ENCODE data around the gene NDRG3. TPM values are rescaled to one million over a fixed set of nuclear protein-coding genes. Genes with fewer than 3 reads are reported as not detected.

Gene NDRG3
- total RNA-seq, 1 experiment from 2014 or later: 23.6 TPM

DNA sequence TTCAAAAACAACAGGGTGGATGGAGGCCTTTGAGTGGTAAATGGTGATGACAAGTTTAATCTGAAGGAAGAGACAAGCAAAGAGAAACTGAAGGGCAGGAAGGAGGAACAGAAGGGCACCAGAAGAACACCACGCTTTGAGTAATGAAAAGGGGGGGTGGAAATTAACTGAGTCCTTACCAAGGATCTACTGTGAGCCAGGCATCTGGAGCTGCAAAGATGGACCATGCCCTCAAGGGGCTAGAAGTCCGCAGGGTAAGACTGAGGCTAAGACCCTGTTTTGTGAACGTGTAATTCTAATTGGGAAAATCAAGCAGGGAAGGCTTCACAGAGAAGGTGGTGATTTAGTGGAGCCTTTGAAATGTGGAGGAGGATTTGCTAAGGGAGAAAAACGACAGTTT, 1.6 kb downstream of the NDRG3 start:
- H4K8ac ChIP-seq (replicated peaks; ENCODE audit: insufficient read length, low read depth, low read length): no peak overlapping the region
- H4K20me1 ChIP-seq (ENCODE audit: control insufficient read depth, insufficient read depth, insufficient read length): no peaks in the 10 kb centered on the region
- DNase-seq: no peak
- H3K9me3 ChIP-seq (ENCODE audit: control insufficient read depth, low read depth, low read length): no peaks in the 10 kb centered on the region
- Mint-ChIP-seq H3K9me3 (no peaks in the 10 kb centered on the region), H3K4me3 (peak overlapping the region; percentile 27 to 71), H3K4me1 (peaks cover 17 to 18% of the 10 kb centered on the region in 2 experiments), H3K36me3 (ENCODE audit: insufficient read depth in 1 of 3, low read depth in 3 of 3) (no peaks in the 10 kb centered on the region), H3K27ac (peak overlapping the region in 1 of 3 experiments; percentile 31; a peak in 1 of 7 replicates), H3K27me3 (ENCODE audit: low read depth) (no peaks in the 10 kb centered on the region; the same call in 1 of the 2 replicates)
- no peak overlapping the region for H3T11ph ChIP-seq (ENCODE audit: low read length)
- H3K27ac ChIP-seq (ENCODE audit: insufficient read length, low read depth, low read length): no peak overlapping the region
- peak overlapping the region; percentile 45 for H3K9ac ChIP-seq (ENCODE audit: extremely low read depth, insufficient read length, low read length)
- peak overlapping the region; percentile 66 for H3K4me2 ChIP-seq (ENCODE audit: insufficient read depth, insufficient read length, low read length)
- H2BK15ac ChIP-seq (ENCODE audit: low read depth, low read length): no peak overlapping the region
- H2BK120ac ChIP-seq (ENCODE audit: low read depth, low read length, poor library complexity, severe bottlenecking): no peak overlapping the region
- no peak overlapping the region for H3K14ac ChIP-seq (ENCODE audit: insufficient read depth, low read length)
- no peak overlapping the region for H4K91ac ChIP-seq (ENCODE audit: insufficient read length, low read depth, low read length)
- no peak overlapping the region for H3K23ac ChIP-seq (ENCODE audit: insufficient read length, low read depth, low read length)
- H2AFZ ChIP-seq (ENCODE audit: low read length): no peak overlapping the region
- no peak overlapping the region for H3K18ac ChIP-seq (ENCODE audit: insufficient read length, low read depth, low read length)
- H2BK5ac ChIP-seq (ENCODE audit: insufficient read length, low read length): no peak overlapping the region
- no peaks in the 10 kb centered on the region for H3K27me3 ChIP-seq (ENCODE audit: insufficient read depth, low read length)
- 0 out of 2 replicates have a peak, but pooled peaks cover 2% of the 10 kb centered on the region for H3K79me2 ChIP-seq (ENCODE audit: insufficient read depth, low read length)
- no peak overlapping the region for H2BK20ac ChIP-seq (ENCODE audit: low read depth, low read length, poor library complexity, severe bottlenecking)
- TF ChIP-seq, protein P1, sequence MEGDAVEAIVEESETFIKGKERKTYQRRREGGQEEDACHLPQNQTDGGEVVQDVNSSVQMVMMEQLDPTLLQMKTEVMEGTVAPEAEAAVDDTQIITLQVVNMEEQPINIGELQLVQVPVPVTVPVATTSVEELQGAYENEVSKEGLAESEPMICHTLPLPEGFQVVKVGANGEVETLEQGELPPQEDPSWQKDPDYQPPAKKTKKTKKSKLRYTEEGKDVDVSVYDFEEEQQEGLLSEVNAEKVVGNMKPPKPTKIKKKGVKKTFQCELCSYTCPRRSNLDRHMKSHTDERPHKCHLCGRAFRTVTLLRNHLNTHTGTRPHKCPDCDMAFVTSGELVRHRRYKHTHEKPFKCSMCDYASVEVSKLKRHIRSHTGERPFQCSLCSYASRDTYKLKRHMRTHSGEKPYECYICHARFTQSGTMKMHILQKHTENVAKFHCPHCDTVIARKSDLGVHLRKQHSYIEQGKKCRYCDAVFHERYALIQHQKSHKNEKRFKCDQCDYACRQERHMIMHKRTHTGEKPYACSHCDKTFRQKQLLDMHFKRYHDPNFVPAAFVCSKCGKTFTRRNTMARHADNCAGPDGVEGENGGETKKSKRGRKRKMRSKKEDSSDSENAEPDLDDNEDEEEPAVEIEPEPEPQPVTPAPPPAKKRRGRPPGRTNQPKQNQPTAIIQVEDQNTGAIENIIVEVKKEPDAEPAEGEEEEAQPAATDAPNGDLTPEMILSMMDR (conservative IDR thresholded peaks at IDR 0.05): no peak
- H3K23me2 ChIP-seq (ENCODE audit: insufficient read length, low read depth, low read length, poor library complexity, severe bottlenecking): peaks cover 6% of the 10 kb centered on the region
- H2AK5ac ChIP-seq (ENCODE audit: insufficient read length, low read length): no peak overlapping the region
- no CpG with 5 or more reads among the region's 4 CpGs for WGBS (ENCODE audit: extremely low coverage, insufficient read length, low lambda C conversion rate)
- no peaks in the 10 kb centered on the region for H3K79me1 ChIP-seq (ENCODE audit: insufficient read depth, low read depth, low read length, poor library complexity, severe bottlenecking)
- no peaks in the 10 kb centered on the region for H3K4me1 ChIP-seq (ENCODE audit: insufficient read depth, low read length)
- no peak overlapping the region for H2BK12ac ChIP-seq (ENCODE audit: insufficient read length, low read depth, low read length)
- no peak overlapping the region for H3K4ac ChIP-seq (ENCODE audit: low read depth, low read length)
- no peak overlapping the region for H4K5ac ChIP-seq (ENCODE audit: insufficient read length, low read depth, low read length)
- H3K56ac ChIP-seq (ENCODE audit: insufficient read length, low read depth, low read length): no peak overlapping the region
